ENCODE data around the gene DPP10. TPM values are rescaled to one million over a fixed set of nuclear protein-coding genes. Genes with fewer than 3 reads are reported as not detected.

The DPP10 gene
- total and polyA plus RNA-seq, 4 donors, result 0.04 to 4.1 (median 0.48) TPM

DNA sequence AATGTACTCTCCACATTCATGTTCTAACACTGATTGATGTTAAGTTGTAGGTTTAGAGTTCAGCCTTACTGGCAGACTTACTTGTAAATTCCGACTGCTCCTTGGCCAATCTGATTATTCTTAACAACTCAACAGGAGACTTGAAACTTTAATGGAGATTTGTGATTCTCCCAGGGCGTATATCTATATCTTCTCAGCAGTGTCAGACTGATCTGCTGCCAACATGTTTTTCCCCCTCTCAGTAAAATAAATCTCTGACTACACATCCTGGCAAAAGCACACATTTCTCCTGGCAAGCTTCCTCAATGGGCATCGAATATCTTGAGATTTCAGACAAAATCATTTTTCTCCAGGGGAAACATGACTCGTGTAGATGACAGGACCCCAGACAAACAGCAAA, 1041.2 kb downstream of the DPP10 start:
- Histone ChIP-seq H3K27ac (ENCODE audit: low read depth in 1 of 2, low read length in 2 of 2) (no peak overlapping the region), H3K27me3 (ENCODE audit: control insufficient read depth in 4 of 4, insufficient read depth in 4 of 4, low read length in 3 of 4) (no peaks in the 10 kb centered on the region), H3K9me3 (ENCODE audit: control insufficient read depth in 4 of 4, low read length in 3 of 4) (no peaks in the 10 kb centered on the region), H3K4me1 (ENCODE audit: control insufficient read depth in 4 of 4, insufficient read depth in 4 of 4, low read length in 3 of 4) (no peaks in the 10 kb centered on the region), H3K36me3 (ENCODE audit: control insufficient read depth in 4 of 4, insufficient read depth in 3 of 4, low read depth in 1 of 4, low read length in 3 of 4) (no peaks in the 10 kb centered on the region), H3K9ac (ENCODE audit: low read depth in 1 of 2, low read length in 2 of 2) (no peak overlapping the region), H3K4me3 (ENCODE audit: low read depth in 1 of 3, low read length in 3 of 3) (no peak overlapping the region)
- WGBS, result 75% methylated on average over 4 of the region's 4 CpGs
- DNase-seq (ENCODE audit: low spot score), result no peak
- TF ChIP-seq, protein P1, sequence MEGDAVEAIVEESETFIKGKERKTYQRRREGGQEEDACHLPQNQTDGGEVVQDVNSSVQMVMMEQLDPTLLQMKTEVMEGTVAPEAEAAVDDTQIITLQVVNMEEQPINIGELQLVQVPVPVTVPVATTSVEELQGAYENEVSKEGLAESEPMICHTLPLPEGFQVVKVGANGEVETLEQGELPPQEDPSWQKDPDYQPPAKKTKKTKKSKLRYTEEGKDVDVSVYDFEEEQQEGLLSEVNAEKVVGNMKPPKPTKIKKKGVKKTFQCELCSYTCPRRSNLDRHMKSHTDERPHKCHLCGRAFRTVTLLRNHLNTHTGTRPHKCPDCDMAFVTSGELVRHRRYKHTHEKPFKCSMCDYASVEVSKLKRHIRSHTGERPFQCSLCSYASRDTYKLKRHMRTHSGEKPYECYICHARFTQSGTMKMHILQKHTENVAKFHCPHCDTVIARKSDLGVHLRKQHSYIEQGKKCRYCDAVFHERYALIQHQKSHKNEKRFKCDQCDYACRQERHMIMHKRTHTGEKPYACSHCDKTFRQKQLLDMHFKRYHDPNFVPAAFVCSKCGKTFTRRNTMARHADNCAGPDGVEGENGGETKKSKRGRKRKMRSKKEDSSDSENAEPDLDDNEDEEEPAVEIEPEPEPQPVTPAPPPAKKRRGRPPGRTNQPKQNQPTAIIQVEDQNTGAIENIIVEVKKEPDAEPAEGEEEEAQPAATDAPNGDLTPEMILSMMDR (IDR thresholded peaks at IDR 0.05; ENCODE audit: low read depth, low read length, missing input control), result no peak
- TF ChIP-seq, protein P2, sequence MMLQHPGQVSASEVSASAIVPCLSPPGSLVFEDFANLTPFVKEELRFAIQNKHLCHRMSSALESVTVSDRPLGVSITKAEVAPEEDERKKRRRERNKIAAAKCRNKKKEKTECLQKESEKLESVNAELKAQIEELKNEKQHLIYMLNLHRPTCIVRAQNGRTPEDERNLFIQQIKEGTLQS (IDR thresholded peaks at IDR 0.05), result no peak
- TF ChIP-seq, protein P3, sequence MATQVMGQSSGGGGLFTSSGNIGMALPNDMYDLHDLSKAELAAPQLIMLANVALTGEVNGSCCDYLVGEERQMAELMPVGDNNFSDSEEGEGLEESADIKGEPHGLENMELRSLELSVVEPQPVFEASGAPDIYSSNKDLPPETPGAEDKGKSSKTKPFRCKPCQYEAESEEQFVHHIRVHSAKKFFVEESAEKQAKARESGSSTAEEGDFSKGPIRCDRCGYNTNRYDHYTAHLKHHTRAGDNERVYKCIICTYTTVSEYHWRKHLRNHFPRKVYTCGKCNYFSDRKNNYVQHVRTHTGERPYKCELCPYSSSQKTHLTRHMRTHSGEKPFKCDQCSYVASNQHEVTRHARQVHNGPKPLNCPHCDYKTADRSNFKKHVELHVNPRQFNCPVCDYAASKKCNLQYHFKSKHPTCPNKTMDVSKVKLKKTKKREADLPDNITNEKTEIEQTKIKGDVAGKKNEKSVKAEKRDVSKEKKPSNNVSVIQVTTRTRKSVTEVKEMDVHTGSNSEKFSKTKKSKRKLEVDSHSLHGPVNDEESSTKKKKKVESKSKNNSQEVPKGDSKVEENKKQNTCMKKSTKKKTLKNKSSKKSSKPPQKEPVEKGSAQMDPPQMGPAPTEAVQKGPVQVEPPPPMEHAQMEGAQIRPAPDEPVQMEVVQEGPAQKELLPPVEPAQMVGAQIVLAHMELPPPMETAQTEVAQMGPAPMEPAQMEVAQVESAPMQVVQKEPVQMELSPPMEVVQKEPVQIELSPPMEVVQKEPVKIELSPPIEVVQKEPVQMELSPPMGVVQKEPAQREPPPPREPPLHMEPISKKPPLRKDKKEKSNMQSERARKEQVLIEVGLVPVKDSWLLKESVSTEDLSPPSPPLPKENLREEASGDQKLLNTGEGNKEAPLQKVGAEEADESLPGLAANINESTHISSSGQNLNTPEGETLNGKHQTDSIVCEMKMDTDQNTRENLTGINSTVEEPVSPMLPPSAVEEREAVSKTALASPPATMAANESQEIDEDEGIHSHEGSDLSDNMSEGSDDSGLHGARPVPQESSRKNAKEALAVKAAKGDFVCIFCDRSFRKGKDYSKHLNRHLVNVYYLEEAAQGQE (IDR thresholded peaks at IDR 0.05), result no peak
- TF ChIP-seq, protein P4, sequence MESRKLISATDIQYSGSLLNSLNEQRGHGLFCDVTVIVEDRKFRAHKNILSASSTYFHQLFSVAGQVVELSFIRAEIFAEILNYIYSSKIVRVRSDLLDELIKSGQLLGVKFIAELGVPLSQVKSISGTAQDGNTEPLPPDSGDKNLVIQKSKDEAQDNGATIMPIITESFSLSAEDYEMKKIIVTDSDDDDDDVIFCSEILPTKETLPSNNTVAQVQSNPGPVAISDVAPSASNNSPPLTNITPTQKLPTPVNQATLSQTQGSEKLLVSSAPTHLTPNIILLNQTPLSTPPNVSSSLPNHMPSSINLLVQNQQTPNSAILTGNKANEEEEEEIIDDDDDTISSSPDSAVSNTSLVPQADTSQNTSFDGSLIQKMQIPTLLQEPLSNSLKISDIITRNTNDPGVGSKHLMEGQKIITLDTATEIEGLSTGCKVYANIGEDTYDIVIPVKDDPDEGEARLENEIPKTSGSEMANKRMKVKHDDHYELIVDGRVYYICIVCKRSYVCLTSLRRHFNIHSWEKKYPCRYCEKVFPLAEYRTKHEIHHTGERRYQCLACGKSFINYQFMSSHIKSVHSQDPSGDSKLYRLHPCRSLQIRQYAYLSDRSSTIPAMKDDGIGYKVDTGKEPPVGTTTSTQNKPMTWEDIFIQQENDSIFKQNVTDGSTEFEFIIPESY (IDR thresholded peaks at IDR 0.05), result no peak
- TF ChIP-seq NR2F2 (IDR thresholded peaks at IDR 0.05) (no peak), FOXA1 (IDR thresholded peaks at IDR 0.05) (no peak), GABPA (IDR thresholded peaks at IDR 0.05 in 1 of 2, conservative IDR thresholded peaks at IDR 0.05 in 1 of 2) (no peak), RAD21 (IDR thresholded peaks at IDR 0.05) (no peak), YY1 (IDR thresholded peaks at IDR 0.05) (no peak), FOXA2 (IDR thresholded peaks at IDR 0.05) (no peak), JUND (IDR thresholded peaks at IDR 0.05) (no peak), HNF4A (conservative IDR thresholded peaks at IDR 0.05) (no peak), HNF4G (IDR thresholded peaks at IDR 0.05) (no peak)
- TF ChIP-seq, protein P5, sequence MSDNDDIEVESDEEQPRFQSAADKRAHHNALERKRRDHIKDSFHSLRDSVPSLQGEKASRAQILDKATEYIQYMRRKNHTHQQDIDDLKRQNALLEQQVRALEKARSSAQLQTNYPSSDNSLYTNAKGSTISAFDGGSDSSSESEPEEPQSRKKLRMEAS (IDR thresholded peaks at IDR 0.05), result no peak

DNA sequence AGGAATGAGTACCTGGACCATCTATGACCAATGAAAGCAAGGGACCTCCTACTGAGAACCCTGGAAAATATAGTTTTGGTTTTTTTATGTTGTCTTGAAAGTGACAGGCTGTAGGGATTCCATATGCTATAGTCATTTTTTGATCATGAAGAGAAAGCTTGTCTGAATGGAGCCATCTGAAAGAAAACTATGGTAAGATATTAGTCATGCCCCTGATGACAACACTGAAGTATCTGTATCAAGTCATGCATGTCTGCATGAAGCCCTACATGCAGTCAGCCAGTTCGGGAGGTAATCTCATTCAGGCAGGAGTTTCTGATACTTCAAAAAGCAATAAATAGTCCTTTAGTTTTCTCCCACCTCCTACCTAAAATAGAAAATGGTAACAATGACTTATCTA, 1042.0 kb downstream of the DPP10 start:
- 75% methylated on average over 1 of the region's 1 CpG for WGBS
- no peaks in the 10 kb centered on the region for H3K36me3 ChIP-seq (ENCODE audit: control insufficient read depth in 4 of 4, insufficient read depth in 3 of 4, low read depth in 1 of 4, low read length in 3 of 4)
- no peak for DNase-seq (ENCODE audit: low spot score)
- H3K4me1 ChIP-seq (ENCODE audit: control insufficient read depth in 4 of 4, insufficient read depth in 4 of 4, low read length in 3 of 4), result no peaks in the 10 kb centered on the region
- no peak overlapping the region for H3K27ac ChIP-seq (ENCODE audit: low read depth in 1 of 2, low read length in 2 of 2)
- no peak overlapping the region for H3K4me3 ChIP-seq (ENCODE audit: low read depth in 1 of 3, low read length in 3 of 3)
- H3K9ac ChIP-seq (ENCODE audit: low read depth in 1 of 2, low read length in 2 of 2), result no peak overlapping the region
- no peaks in the 10 kb centered on the region for H3K9me3 ChIP-seq (ENCODE audit: control insufficient read depth in 4 of 4, low read length in 3 of 4)
- no peaks in the 10 kb centered on the region for H3K27me3 ChIP-seq (ENCODE audit: control insufficient read depth in 4 of 4, insufficient read depth in 4 of 4, low read length in 3 of 4)
- TF ChIP-seq GABPA (IDR thresholded peaks at IDR 0.05 in 1 of 2, conservative IDR thresholded peaks at IDR 0.05 in 1 of 2) (no peak), SP1 (IDR thresholded peaks at IDR 0.05) (no peak), RXRA (IDR thresholded peaks at IDR 0.05) (no peak), FOXA1 (IDR thresholded peaks at IDR 0.05) (no peak), HNF4A (conservative IDR thresholded peaks at IDR 0.05) (no peak), FOXA2 (IDR thresholded peaks at IDR 0.05) (no peak), TAF1 (conservative IDR thresholded peaks at IDR 0.05) (no peak), HNF4G (IDR thresholded peaks at IDR 0.05) (no peak), JUND (IDR thresholded peaks at IDR 0.05) (no peak), RAD21 (IDR thresholded peaks at IDR 0.05) (no peak), NR2F2 (IDR thresholded peaks at IDR 0.05) (no peak)
- TF ChIP-seq, protein P4 (IDR thresholded peaks at IDR 0.05), result no peak
- TF ChIP-seq, protein P2 (IDR thresholded peaks at IDR 0.05), result no peak
- TF ChIP-seq, protein P5 (IDR thresholded peaks at IDR 0.05), result no peak
- TF ChIP-seq, protein P3 (IDR thresholded peaks at IDR 0.05), result no peak

Data from liver (tissue), 9 donors.